Measurements from ENCODE around the gene ODC1. TPM values are rescaled to one million over a fixed set of nuclear protein-coding genes. Genes with fewer than 3 reads are reported as not detected.

ODC1 gene
- total and polyA plus RNA-seq, 3 experiments from 2014 or later, result 57.1 to 566 (median 565) TPM

DNA sequence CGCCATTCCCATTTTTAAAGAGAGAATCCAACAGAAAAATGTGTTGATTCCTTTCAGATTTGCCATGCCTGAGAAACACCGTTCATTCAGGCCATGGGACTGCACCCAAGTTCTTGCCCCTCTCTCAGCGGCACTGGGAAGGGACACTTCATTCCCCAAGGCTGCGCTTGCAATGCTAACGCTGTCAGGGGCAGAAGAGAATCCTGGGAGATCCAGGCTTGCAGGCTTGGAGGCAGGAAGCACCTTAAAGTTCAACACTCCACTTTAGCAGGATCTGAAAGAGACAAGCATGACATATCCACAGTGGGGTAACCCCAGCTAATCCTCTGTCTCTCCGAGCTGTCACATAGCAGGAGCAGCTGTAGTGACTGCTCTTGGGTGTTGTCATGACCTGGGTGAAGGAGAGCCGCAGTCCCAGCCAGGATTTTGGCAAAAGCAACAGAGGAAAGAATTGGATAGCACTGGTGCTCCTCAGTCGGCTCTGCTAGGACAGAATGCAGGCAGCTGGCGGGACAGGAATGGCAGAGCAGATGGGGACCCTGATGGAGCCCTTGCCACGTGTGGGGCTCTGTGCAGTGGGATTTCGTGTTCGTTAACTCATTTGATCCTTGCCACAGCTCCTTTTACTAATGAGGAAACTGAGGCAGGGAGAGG, 22.0 kb upstream of the ODC1 start:
- H3K27ac Mint-ChIP-seq, result no peak overlapping the region
- H3K36me3 Mint-ChIP-seq, result no peaks in the 10 kb centered on the region
- peaks cover 3% of the 10 kb centered on the region for H3K27me3 ChIP-seq (ENCODE audit: insufficient read depth, low read length, poor library complexity, severe bottlenecking)
- no peak overlapping the region for H3K4me3 Mint-ChIP-seq
- no peaks in the 10 kb centered on the region for H3K9me3 Mint-ChIP-seq
- ChIA-PET POLR2A (no interaction called here), CTCF (no interaction called here)
- H3K36me3 ChIP-seq (ENCODE audit: insufficient read depth, low read length), result no peaks in the 10 kb centered on the region
- H3K4me3 ChIP-seq (ENCODE audit: low read length), result no peak overlapping the region
- H3K27ac ChIP-seq (ENCODE audit: low read depth, low read length), result no peak overlapping the region
- H3K9me3 ChIP-seq (ENCODE audit: low read length), result no peaks in the 10 kb centered on the region
- H3K27me3 Mint-ChIP-seq, result peaks cover 7 to 9% of the 10 kb centered on the region in 2 donors
- no peak for DNase-seq
- no peaks in the 10 kb centered on the region for H3K4me1 Mint-ChIP-seq
- H3K4me1 ChIP-seq (ENCODE audit: insufficient read depth, low read length), result no peaks in the 10 kb centered on the region

DNA sequence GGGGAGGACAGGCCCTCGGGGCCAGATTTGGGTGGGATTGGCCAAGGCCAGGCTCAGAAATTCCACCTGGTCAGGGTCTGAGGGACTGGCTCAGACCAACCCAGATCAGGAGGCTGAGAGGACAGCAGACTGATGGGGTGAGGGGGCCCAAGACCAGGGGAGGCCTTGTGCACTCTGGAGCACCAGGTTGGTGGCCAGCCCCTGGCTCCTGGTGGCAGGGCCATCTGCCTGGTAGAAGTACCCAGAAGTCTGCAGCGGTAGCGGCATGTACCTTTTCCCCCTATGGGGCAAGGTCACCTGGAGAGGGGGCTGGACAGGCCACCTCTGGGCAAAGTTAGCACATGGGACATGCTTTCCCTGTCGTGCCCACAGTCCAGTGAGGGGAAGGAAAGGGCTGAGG, 21.2 kb upstream of the ODC1 start:
- Histone ChIP-seq H3K9me3 (ENCODE audit: low read length) (no peaks in the 10 kb centered on the region), H3K27ac (ENCODE audit: low read depth, low read length) (no peak overlapping the region), H3K4me1 (ENCODE audit: insufficient read depth, low read length) (no peaks in the 10 kb centered on the region), H3K4me3 (ENCODE audit: low read length) (no peak overlapping the region), H3K27me3 (ENCODE audit: insufficient read depth, low read length, poor library complexity, severe bottlenecking) (peaks cover 3% of the 10 kb centered on the region), H3K36me3 (ENCODE audit: insufficient read depth, low read length) (no peaks in the 10 kb centered on the region)
- Mint-ChIP-seq H3K36me3 (no peaks in the 10 kb centered on the region), H3K27me3 (peaks cover 7 to 12% of the 10 kb centered on the region in 2 donors), H3K4me3 (no peak overlapping the region), H3K4me1 (no peaks in the 10 kb centered on the region), H3K27ac (no peak overlapping the region), H3K9me3 (no peaks in the 10 kb centered on the region)
- DNase-seq, result no peak
- POLR2A ChIA-PET, result no interaction called here
- CTCF ChIA-PET, result no interaction called here

DNA sequence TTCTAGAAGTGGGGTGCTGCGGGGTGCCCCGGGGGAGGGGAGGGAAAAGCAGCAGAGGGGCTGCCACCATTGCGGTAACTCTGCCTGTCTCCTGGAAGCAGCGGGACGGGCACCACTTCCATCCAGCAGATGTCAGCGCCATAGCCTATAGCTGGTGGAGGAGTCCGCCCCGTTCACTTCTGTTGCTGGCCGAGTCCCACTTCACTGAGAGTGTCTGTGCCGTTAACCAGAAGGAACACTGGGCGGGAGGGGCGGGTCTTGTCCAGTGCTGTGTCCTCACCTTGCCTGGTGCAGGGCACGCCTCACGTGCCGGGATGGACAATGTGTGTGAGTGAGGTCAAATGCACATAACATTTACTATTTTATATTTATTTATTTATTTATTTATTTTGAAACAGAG, 19.3 kb upstream of the ODC1 start:
- H3K9me3 Mint-ChIP-seq, result no peaks in the 10 kb centered on the region
- H3K27ac ChIP-seq (ENCODE audit: low read depth, low read length), result no peak overlapping the region
- H3K4me3 Mint-ChIP-seq, result no peak overlapping the region
- H3K27me3 ChIP-seq (ENCODE audit: insufficient read depth, low read length, poor library complexity, severe bottlenecking), result peaks cover 3% of the 10 kb centered on the region
- H3K4me1 ChIP-seq (ENCODE audit: insufficient read depth, low read length), result no peaks in the 10 kb centered on the region
- H3K4me3 ChIP-seq (ENCODE audit: low read length), result no peak overlapping the region
- H3K27me3 Mint-ChIP-seq, result peaks cover 7 to 12% of the 10 kb centered on the region in 2 donors
- H3K9me3 ChIP-seq (ENCODE audit: low read length), result no peaks in the 10 kb centered on the region
- H3K36me3 Mint-ChIP-seq, result no peaks in the 10 kb centered on the region
- ChIA-PET POLR2A (no interaction called here), CTCF (interaction anchor here (1.3 kb wide), 1 partner anchor 32 kb away, joined by 3 read pairs; no protein-coding TSS in a partner anchor)
- no peaks in the 10 kb centered on the region for H3K4me1 Mint-ChIP-seq
- DNase-seq, result no peak
- H3K36me3 ChIP-seq (ENCODE audit: insufficient read depth, low read length), result no peaks in the 10 kb centered on the region
- H3K27ac Mint-ChIP-seq, result no peak overlapping the region

DNA sequence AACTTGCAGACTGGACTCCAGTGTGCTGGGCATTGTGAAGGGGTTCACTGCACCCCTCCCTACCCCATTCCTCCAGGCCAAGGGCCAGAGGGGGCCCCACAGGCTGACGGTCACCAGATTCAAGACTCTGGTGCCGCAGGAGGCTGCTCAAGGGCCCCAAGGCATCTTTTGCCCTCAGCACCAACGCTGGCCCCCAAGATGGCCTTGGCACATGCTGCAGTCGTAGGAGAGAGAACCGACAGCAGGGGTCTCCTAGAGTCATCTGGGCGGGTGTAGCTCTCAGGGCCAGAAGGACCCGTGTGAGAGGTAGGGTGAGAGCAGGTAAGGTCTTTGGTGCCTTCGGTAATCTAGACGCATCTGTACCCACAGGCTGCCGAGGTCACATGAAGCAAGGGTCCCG, 18.7 kb upstream of the ODC1 start:
- ChIA-PET CTCF (interaction anchor here (1.2 to 1.3 kb wide), 2 partner anchors 18 to 31 kb away, joined by 3 read pairs; partner anchors contain the start of gene ODC1), POLR2A (no interaction called here)
- no peak overlapping the region for H3K4me3 ChIP-seq (ENCODE audit: low read length)
- H3K27me3 Mint-ChIP-seq, result peaks cover 12% of the 10 kb centered on the region in 2 donors
- H3K27ac ChIP-seq (ENCODE audit: low read depth, low read length), result no peak overlapping the region
- DNase-seq, result no peak
- H3K4me1 ChIP-seq (ENCODE audit: insufficient read depth, low read length), result no peaks in the 10 kb centered on the region
- no peaks in the 10 kb centered on the region for H3K36me3 Mint-ChIP-seq
- H3K4me3 Mint-ChIP-seq, result no peak overlapping the region
- no peaks in the 10 kb centered on the region for H3K36me3 ChIP-seq (ENCODE audit: insufficient read depth, low read length)
- H3K9me3 Mint-ChIP-seq, result no peaks in the 10 kb centered on the region
- no peaks in the 10 kb centered on the region for H3K9me3 ChIP-seq (ENCODE audit: low read length)
- H3K27ac Mint-ChIP-seq, result peak overlapping the region in 1 of 8 donors; percentile 26
- peaks cover 3% of the 10 kb centered on the region for H3K27me3 ChIP-seq (ENCODE audit: insufficient read depth, low read length, poor library complexity, severe bottlenecking)
- H3K4me1 Mint-ChIP-seq, result no peaks in the 10 kb centered on the region

DNA sequence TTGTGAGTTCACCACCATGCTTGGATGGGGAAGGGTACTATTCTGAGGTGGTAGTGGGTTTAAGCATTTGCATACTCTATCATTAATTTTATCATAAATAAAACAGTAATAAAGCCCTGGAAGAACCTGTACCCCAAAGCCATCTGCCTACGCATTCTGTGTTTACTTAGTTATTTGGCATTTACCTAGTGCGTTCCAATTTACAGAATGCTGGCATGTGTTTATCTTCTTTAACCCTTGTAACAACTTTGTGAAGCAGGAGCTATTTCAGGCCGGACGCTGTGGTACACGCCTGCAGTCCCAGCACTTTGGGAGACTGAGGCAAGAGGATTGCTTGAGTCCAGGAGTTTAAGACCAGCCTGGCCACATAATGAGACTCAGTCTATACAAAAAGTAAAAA, 17.8 kb upstream of the ODC1 start:
- Mint-ChIP-seq H3K36me3 (no peaks in the 10 kb centered on the region), H3K9me3 (no peaks in the 10 kb centered on the region), H3K27me3 (peaks cover 12 to 15% of the 10 kb centered on the region in 2 donors), H3K4me3 (no peak overlapping the region), H3K27ac (no peak overlapping the region), H3K4me1 (no peaks in the 10 kb centered on the region)
- H3K27me3 ChIP-seq (ENCODE audit: insufficient read depth, low read length, poor library complexity, severe bottlenecking), result peaks cover 3% of the 10 kb centered on the region
- H3K4me1 ChIP-seq (ENCODE audit: insufficient read depth, low read length), result no peaks in the 10 kb centered on the region
- no peak for DNase-seq
- no peak overlapping the region for H3K27ac ChIP-seq (ENCODE audit: low read depth, low read length)
- H3K4me3 ChIP-seq (ENCODE audit: low read length), result no peak overlapping the region
- H3K9me3 ChIP-seq (ENCODE audit: low read length), result no peaks in the 10 kb centered on the region
- CTCF ChIA-PET, result interaction anchor here (1.2 kb wide), 1 partner anchor 18 kb away, joined by 3 read pairs; the partner anchor contains the start of gene ODC1
- H3K36me3 ChIP-seq (ENCODE audit: insufficient read depth, low read length), result no peaks in the 10 kb centered on the region
- POLR2A ChIA-PET, result no interaction called here

DNA sequence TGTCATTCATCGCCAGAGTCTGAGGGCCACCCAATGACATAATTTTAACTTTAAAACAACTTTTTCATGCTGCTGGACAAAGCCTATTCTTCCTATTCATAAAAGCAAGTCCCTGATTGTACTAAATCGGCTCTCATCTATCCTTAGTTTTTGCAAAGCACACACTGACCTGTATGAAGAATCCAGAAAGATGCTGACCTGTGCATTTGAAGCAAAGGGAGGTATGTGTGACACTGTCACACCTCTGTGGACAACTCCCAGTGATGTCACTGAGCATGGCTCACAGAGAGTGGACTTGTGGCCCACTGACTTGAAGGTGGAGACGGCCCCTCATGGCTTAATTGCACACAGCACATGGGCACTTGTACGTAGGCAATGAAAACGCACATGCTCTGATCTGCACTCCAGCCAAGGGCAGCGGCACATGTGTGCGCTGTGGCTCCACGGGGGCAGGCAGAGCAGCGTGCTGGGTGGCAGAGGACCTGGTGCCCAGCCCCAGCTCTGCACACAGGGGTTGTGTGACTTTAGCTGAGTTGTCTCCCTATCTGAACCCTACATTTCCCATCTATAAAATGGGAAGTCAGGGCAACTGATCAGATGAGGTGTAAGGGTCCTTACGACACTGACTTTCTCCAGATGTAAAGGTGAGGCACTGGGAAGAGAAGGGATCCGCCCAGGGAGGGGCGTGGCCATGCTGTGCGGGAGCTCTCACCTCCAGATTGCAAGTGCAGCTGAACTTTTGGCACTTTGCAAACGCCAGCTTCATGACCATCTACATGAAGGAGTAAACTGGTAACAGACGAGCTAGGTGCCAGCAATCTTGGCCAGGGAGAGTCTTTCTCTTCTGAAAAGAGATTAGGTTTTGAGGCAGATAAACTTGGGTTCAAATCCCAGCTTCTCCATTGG, 14.3 kb upstream of the ODC1 start:
- no peaks in the 10 kb centered on the region for H3K9me3 Mint-ChIP-seq
- no peak for DNase-seq
- H3K27me3 Mint-ChIP-seq, result peaks cover 14 to 33% of the 10 kb centered on the region in 2 donors
- Histone ChIP-seq H3K36me3 (ENCODE audit: insufficient read depth, low read length) (no peaks in the 10 kb centered on the region), H3K4me1 (ENCODE audit: insufficient read depth, low read length) (no peaks in the 10 kb centered on the region), H3K27ac (ENCODE audit: low read depth, low read length) (no peak overlapping the region), H3K27me3 (ENCODE audit: insufficient read depth, low read length, poor library complexity, severe bottlenecking) (peaks cover 3% of the 10 kb centered on the region), H3K4me3 (ENCODE audit: low read length) (no peak overlapping the region), H3K9me3 (ENCODE audit: low read length) (no peaks in the 10 kb centered on the region)
- no peaks in the 10 kb centered on the region for H3K36me3 Mint-ChIP-seq
- ChIA-PET POLR2A (no interaction called here), CTCF (interaction anchor here (1.1 kb wide), 2 partner anchors 27 to 28 kb away, joined by 3 read pairs; no protein-coding TSS in a partner anchor)
- peak overlapping the region in 1 of 8 donors; percentile 79 for H3K27ac Mint-ChIP-seq
- H3K4me1 Mint-ChIP-seq, result peaks cover 2 to 5% (median 4%) of the 10 kb centered on the region in 3 donors
- H3K4me3 Mint-ChIP-seq, result no peak overlapping the region

DNA sequence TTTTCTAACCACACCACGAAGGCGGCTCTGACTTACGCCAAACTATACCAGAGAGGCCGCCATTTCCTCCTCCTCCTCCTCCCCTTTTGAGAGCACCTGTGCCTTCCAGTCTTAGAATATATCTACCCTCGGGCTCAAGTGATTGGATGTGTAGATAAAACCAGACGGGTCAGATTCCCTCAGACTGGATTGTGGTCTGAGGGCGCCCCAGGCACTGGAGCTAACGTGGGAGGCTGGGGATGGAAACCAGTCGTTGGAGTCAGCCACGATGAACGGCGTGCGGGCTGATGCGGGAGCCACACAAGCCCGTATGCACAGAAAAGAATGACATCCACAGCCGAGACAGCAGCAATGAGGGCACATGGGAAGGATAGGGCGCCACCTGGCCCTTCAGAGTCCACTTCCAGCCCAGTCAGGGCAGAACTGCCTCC, 12.3 kb upstream of the ODC1 start:
- no peaks in the 10 kb centered on the region for H3K9me3 Mint-ChIP-seq
- H3K4me1 Mint-ChIP-seq, result peaks cover 2 to 5% (median 4%) of the 10 kb centered on the region in 3 donors
- H3K4me3 Mint-ChIP-seq, result no peak overlapping the region
- Histone ChIP-seq H3K4me3 (ENCODE audit: low read length) (no peak overlapping the region), H3K27ac (ENCODE audit: low read depth, low read length) (no peak overlapping the region), H3K4me1 (ENCODE audit: insufficient read depth, low read length) (no peaks in the 10 kb centered on the region), H3K36me3 (ENCODE audit: insufficient read depth, low read length) (no peaks in the 10 kb centered on the region), H3K27me3 (ENCODE audit: insufficient read depth, low read length, poor library complexity, severe bottlenecking) (no peaks in the 10 kb centered on the region), H3K9me3 (ENCODE audit: low read length) (no peaks in the 10 kb centered on the region)
- no peaks in the 10 kb centered on the region for H3K36me3 Mint-ChIP-seq
- DNase-seq, result no peak
- CTCF ChIA-PET, result interaction anchor here (1.2 kb wide), 1 partner anchor 25 kb away, joined by 4 read pairs; no protein-coding TSS in a partner anchor
- H3K27ac Mint-ChIP-seq, result no peak overlapping the region
- H3K27me3 Mint-ChIP-seq, result peaks cover 7 to 27% of the 10 kb centered on the region in 2 donors
- POLR2A ChIA-PET, result no interaction called here
